T-helper 2 cell treated with Interferon-gamma antibody and Interleukin-4, amounts not matched to agents 5 μg/mL and 100 μg/mL, for 36 hours (primary cell): ENCODE data around the gene TBL3.
"Not testable (repeated sequence)": the region's sequence is repeated elsewhere in the genome, so short reads cannot be mapped to it uniquely, and the experiment has no call there.

Experiments
- DNase-seq: peaks from one replicate; pipeline ENCODE4 v3.0.0; 2021; ENCODE audit warnings: low spot score
- H3K27ac Mint-ChIP-seq: one replicate; pipeline ENCODE4 v1.8.0; 2021; ENCODE audit warnings: mild to moderate bottlenecking, mixed read lengths
- H3K27me3 Mint-ChIP-seq: one replicate; pipeline ENCODE4 v1.8.0; 2021; ENCODE audit warnings: low read depth, mixed read lengths
- H3K36me3 Mint-ChIP-seq: one replicate; pipeline ENCODE4 v1.8.0; 2021; ENCODE audit warnings: low read depth, mixed read lengths
- H3K4me1 Mint-ChIP-seq: one replicate; pipeline ENCODE4 v1.8.0; 2021; ENCODE audit warnings: low read depth, mixed read lengths
- H3K4me3 Mint-ChIP-seq: one replicate; pipeline ENCODE4 v1.8.0; 2022; ENCODE audit warnings: mild to moderate bottlenecking, moderate library complexity, mixed read lengths
- H3K9me3 Mint-ChIP-seq: one replicate; pipeline ENCODE4 v1.8.0; 2021; ENCODE audit warnings: mixed read lengths

Gene TBL3

DNA sequence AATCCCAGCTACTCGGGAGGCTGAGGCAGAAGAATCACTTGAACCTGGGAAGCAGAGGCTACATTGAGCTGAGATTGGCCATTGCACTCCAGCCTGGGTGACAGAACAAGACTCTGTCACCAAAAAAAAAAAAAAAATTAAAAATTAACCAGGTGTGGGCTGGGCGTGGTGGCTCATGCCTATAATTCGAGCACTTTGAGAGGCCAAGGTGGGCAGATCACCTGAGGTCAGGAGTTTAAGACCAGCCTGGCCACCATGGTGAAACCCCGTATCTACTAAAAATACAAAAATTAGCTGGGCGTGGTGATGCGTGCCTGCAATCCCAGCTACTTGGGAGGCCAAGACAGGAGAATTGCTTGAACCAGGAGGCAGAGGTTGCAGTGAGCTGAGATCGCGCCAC, 32.0 kb upstream of the TBL3 start:
- H3K27ac Mint-ChIP-seq, H3K4me3 Mint-ChIP-seq, H3K36me3 Mint-ChIP-seq, H3K9me3 Mint-ChIP-seq, H3K27me3 Mint-ChIP-seq, DNase-seq: not testable (repeated sequence)
- H3K4me1 Mint-ChIP-seq, result peaks cover 16% of the 10 kb centered on the region

- Mint-ChIP-seq H3K36me3 (peaks cover 9% of the 10 kb centered on the region), H3K9me3 (no peaks in the 10 kb centered on the region), H3K4me3 (no peak overlapping the region), H3K4me1 (peaks cover 16% of the 10 kb centered on the region), H3K27ac (no peak overlapping the region), H3K27me3 (no peaks in the 10 kb centered on the region)
- DNase-seq, result no peak
Observed at GRCh38 chr16:1940273-1941161, 31.3 kb upstream of the TBL3 start.

DNA sequence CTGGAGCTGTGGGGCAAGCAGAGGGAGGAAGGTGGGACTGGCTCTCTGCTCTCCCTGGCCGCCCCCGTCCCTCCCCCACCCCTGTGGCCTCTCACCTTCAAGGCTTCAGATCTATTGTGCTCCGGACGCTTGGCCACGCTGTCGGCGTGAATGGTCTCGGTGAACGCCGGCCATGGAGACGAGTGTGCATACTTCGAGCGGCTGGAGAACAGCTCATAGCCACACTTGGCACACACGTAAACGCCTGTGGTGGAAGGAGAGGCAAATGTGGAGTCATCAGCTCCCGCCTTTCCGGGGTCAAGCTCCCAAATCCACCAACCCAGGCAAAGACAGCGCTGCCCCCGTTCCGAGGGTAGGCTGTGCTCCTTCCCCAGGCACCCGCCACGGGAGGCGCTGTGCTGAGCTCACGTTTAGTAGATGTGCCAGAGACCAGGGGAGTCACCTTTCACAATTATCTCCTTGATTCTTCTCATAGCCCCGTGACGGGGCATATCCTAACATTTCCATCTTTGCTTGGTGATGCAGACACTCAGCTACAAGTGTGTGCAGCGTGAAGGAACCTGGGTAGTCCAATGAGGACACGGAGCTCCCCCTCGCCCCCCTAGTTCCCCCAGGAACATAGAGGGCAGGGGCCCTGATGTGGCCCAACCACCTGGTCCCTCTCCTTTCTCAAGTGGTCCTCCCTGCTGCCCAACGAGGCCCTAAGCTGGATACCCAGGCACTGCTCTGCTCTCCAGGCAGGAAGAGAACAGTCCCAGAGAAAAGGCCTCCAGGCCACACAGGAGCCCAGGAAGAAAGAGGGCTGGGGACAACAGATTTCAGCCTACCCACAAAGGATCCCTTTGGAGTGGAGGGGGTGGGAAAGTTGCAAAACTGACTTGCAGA, 30.4 kb upstream of the TBL3 start:
- H3K4me1 Mint-ChIP-seq, result peaks cover 16% of the 10 kb centered on the region
- H3K4me3 Mint-ChIP-seq, result peak overlapping the region; percentile 89
- H3K27me3 Mint-ChIP-seq, result no peaks in the 10 kb centered on the region
- no peak overlapping the region for H3K27ac Mint-ChIP-seq
- H3K36me3 Mint-ChIP-seq, result peaks cover 9% of the 10 kb centered on the region
- no peak for DNase-seq
- H3K9me3 Mint-ChIP-seq, result no peaks in the 10 kb centered on the region

GRCh38 chr16:1942047-1942809, 29.6 kb upstream of the TBL3 start:
- Mint-ChIP-seq H3K27me3 (no peaks in the 10 kb centered on the region), H3K4me3 (peak overlapping the region; percentile 89), H3K36me3 (peaks cover 9% of the 10 kb centered on the region), H3K4me1 (peaks cover 16% of the 10 kb centered on the region), H3K9me3 (no peaks in the 10 kb centered on the region), H3K27ac (peak overlapping the region; percentile 55)
- no peak for DNase-seq

- Mint-ChIP-seq H3K4me1 (peaks cover 16% of the 10 kb centered on the region), H3K9me3 (no peaks in the 10 kb centered on the region), H3K36me3 (peaks cover 7% of the 10 kb centered on the region), H3K27me3 (no peaks in the 10 kb centered on the region), H3K4me3 (peak within 1 kb of the TSS; percentile 89), H3K27ac (peak within 1 kb of the TSS; percentile 68)
- peak; percentile 100 for DNase-seq
Observed at GRCh38 chr16:1942810-1943726, 28.8 kb upstream of the TBL3 start, which contains the start of gene MSRB1. TSS of gene MSRB1 (minus strand) at chr16:1943199. CDS start at chr16:1943156, 43 bp downstream.

- Mint-ChIP-seq H3K4me1 (peaks cover 16% of the 10 kb centered on the region), H3K27me3 (no peaks in the 10 kb centered on the region), H3K27ac (peak overlapping the region; percentile 31), H3K9me3 (no peaks in the 10 kb centered on the region), H3K36me3 (no peaks in the 10 kb centered on the region), H3K4me3 (peak overlapping the region; percentile 89)
- no peak for DNase-seq
Observed at GRCh38 chr16:1944612-1945199, 27.1 kb upstream of the TBL3 start.

- Mint-ChIP-seq H3K36me3 (no peaks in the 10 kb centered on the region), H3K27me3 (no peaks in the 10 kb centered on the region), H3K27ac (no peak overlapping the region), H3K9me3 (no peaks in the 10 kb centered on the region), H3K4me3 (no peak overlapping the region), H3K4me1 (peaks cover 16% of the 10 kb centered on the region)
- DNase-seq, result no peak
Observed at GRCh38 chr16:1945559-1946391, 26.1 kb upstream of the TBL3 start.

- Mint-ChIP-seq H3K27ac (no peak overlapping the region), H3K4me1 (peaks cover 13% of the 10 kb centered on the region), H3K27me3 (no peaks in the 10 kb centered on the region), H3K4me3 (no peak overlapping the region), H3K36me3 (no peaks in the 10 kb centered on the region), H3K9me3 (no peaks in the 10 kb centered on the region)
- no peak for DNase-seq
Observed at GRCh38 chr16:1946495-1947368, 25.1 kb upstream of the TBL3 start.

DNA sequence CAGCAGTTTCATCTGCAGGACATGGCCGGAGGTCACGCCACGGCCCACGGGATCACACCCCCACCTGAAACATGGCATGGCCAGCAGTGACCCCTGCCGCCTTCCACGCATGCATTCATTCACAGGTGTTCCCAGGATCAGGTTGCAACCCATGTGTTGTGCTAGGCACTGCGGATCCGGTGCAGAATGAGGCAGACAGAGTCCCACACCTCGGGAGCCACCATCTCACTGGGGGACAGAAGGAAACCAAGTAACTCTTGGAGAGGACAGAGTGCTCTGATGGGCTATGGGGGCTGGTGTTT, 24.5 kb upstream of the TBL3 start:
- no peaks in the 10 kb centered on the region for H3K9me3 Mint-ChIP-seq
- H3K27ac Mint-ChIP-seq, result no peak overlapping the region
- H3K4me3 Mint-ChIP-seq, result no peak overlapping the region
- H3K27me3 Mint-ChIP-seq, result no peaks in the 10 kb centered on the region
- no peak for DNase-seq
- no peaks in the 10 kb centered on the region for H3K36me3 Mint-ChIP-seq
- peaks cover 8% of the 10 kb centered on the region for H3K4me1 Mint-ChIP-seq

DNA sequence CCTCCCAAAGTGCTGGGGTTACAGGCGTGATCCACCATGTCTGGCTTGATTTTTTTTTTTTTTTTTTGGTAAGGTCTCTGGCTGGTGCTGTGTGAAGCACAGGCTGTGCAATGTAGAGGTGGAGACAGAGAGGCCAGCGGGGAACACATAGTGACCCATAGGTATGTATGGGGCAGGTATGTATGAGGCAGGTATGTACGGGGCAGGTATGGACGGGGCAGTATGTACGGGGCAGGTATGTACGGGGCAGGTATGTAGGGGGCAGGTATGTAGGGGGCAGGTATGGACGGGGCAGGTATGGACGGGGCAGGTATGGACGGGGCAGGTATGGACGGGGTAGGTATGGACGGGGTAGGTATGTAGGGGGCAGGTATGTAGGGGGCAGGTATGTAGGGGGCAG, 22.3 kb upstream of the TBL3 start:
- no peak overlapping the region for H3K27ac Mint-ChIP-seq
- H3K36me3 Mint-ChIP-seq, result no peaks in the 10 kb centered on the region
- H3K27me3 Mint-ChIP-seq, result no peaks in the 10 kb centered on the region
- H3K9me3 Mint-ChIP-seq, result no peaks in the 10 kb centered on the region
- no peak for DNase-seq
- peaks cover 2% of the 10 kb centered on the region for H3K4me1 Mint-ChIP-seq
- H3K4me3 Mint-ChIP-seq, result no peak overlapping the region

DNA sequence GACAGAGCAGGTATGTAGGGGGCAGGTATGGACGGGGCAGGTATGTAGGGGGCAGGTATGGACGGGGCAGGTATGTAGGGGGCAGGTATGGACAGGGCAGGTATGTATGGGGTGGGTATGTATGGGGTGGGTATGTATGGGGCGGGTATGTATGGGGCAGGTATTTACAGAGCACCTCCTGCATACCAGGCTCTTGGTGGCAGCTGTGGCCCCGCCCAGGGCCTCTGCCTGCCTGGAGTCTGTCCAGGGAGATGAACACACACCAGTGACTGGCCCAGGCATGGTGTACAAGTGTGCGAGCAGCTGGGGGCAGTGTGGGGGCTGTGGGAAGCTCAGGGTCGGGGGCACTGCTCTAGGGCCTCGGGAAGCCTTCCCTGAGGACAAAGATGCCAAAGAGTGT, 21.8 kb upstream of the TBL3 start:
- Mint-ChIP-seq H3K4me1 (no peaks in the 10 kb centered on the region), H3K27ac (no peak overlapping the region), H3K9me3 (no peaks in the 10 kb centered on the region), H3K27me3 (no peaks in the 10 kb centered on the region), H3K4me3 (no peak overlapping the region), H3K36me3 (no peaks in the 10 kb centered on the region)
- DNase-seq, result no peak
